Ammon's horn (tissue), 1 donor: ENCODE results near the gene MRAS.
"Not testable (repeated sequence)": the region's sequence is repeated elsewhere in the genome, so short reads cannot be mapped to it uniquely, and the experiment has no call there.

Experiments
- DNase-seq: peaks from one replicate; pipeline ENCODE4 v3.0.0-alpha.2; 2016; ENCODE audit warnings: low spot score

Gene MRAS

GRCh38 chr3:138418601-138419206 is 70.3 kb downstream of the MRAS start:
- DNase-seq = no peak

GRCh38 chr3:138423316-138423715 is 74.9 kb downstream of the MRAS start:
- no peak for DNase-seq

DNA sequence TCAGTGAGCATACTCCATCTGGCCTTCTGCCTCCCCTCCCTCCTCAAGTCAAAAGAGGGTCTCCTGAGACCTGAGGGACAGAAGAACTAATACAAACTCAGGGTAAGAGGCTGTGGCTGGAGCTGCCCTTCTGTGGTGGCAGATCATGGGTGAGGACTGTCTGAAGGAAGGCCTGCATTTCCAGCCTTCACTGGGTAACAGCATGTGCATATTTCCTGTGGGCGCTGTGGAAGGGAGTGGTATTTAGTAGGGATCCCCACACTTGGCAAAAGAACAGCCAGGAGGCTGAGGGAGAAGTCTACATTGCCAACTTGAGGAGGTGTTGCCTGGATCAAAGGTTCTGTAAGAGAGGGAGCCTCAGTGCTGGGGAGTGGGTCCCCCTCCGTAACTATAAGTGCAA is 75.9 kb downstream of the MRAS start:
- DNase-seq = no peak

DNA sequence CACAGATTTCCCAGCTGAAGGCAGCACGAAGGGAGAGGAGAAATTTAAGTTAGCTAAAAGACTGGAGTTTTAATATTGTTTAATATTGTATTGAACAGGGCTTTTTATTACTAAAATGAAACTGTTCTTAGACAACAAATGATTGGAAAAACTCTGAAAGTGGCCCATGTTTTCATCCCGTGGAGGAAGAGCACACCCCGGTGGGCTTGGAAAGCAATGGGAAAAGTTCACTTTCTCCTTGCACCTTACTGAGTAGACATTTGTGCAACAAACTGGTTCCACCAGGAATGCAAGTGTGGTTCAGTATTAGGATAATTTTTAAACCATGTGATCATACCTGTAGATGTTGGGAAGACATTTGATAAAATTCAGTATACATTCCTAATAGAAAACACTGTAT is 77.8 kb downstream of the MRAS start:
- DNase-seq = no peak

DNA sequence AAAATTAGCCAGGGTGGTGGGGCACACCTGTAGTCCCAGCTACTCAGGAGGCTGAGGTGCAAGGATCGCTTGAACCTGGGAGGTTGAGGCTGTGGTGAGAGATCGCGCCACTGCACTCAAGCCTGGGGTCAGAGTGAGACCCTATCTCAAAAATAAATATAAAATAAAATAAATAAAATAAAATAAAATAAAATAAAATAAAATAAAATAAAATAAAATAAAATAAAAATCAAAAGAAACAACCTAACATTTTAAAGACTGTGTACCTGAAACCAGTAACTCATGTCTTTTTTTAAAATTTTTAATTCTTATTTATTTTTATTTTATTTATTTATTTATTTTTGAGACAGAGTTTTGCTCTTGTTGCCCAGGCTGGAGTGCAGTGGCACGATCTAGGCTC is 78.4 kb downstream of the MRAS start:
- not testable (repeated sequence) for DNase-seq

DNA sequence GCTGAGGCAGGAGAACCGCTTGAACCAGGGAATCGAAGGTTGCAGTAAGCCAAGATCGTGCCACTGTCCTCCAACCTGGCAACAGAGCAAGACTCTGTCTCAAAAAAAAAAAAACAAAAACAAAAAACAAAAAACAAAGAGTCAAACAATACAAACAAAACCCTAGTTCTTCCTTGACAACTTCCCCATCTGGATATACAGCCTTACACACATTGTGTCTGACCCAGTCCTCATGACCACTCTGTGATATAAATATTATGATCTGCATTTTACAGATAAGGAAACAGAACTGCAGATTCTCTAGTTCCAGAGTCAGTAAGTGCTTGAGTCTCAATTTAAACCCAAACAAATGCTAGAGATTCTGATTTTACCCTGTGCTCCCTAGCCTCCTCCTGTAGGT is 81.3 kb downstream of the MRAS start:
- no peak for DNase-seq

DNA sequence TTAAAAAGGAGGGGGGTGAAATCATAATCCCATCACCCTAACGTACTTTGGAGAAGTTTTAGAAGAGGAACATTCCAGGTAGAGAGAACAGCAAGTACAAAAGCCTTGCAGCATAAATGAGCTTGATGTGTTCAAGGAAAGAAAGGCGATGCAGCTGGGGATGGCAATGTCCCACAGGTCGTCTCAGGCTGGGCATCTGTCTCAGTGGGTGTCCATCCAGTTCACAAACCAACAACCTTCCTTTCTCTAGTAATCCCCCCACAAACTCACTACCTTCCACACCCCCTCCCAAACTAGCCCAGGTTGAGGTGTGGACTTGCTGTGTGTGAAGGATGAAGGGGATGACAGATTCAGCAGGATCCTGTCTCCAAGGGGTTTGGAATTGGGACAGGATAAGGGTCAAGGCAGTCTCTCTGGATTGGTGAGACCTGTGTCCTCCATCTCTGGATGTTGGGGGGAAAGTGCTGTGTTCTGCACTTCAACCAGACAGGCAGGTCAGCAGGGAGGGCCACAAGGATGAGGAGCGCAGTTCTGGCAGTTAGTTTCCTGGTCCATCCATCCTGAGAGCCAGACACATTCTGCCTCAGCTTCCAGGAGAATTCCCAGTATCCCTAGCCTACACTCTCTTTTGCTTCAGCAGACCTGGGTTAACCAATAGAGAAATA is 84.3 kb downstream of the MRAS start:
- DNase-seq = no peak

DNA sequence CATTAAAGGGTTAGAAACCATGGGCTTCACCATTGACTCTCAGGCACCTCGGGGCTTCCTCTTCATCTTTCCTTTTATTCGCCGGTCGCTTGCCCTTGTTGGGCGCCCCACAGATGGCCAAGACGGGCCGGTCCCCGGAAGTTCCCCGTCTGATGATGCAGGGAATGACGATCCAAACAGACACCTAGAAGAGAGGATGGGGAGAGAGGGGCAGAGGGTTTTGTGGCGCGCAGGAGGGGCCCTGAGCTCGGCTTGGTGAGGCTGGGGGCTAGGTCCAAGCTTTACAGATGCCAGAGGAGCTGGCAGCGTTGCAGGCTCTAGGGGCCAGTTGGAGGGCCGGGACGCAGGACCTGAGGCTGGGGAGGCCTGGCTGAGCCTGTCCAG is 85.5 kb downstream of the MRAS start:
- no peak for DNase-seq

DNA sequence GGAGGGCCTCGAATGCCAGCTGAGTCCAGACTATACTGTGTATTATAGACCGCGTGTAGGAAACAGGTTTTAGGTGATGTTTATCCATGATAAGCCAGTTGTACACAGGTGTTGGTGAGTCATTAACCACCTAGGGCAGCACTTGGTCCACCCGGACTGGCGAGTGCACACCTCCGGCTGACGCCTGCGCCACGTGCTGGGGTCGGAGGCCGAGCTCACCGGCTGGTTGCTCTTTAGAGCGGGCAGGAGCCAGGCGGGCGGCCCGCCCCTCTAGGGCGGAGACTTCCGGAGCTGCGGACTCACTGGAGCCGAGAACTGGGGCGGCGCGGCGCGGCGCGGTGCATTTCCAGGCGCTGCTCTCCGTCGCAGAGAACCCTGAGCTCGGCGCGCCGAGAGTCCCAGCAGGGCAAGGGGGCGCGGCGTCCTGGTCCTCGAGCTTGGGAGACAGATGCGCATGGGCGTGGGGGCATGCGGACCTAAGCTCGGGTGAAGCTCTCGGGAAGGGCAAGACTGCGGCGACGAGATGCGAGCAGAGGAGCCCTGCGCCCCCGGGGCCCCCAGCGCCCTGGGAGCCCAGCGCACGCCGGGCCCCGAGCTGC is 86.0 kb downstream of the MRAS start, which contains the start of gene ESYT3:
Gene ESYT3 (plus strand): TSS at position 341 of the 599 bp plus-strand sequence. CDS start 183 bp downstream, at position 524.
- DNase-seq = peak; percentile 65

GRCh38 chr3:138434875-138435772 is 86.7 kb downstream of the MRAS start:
- no peak for DNase-seq

GRCh38 chr3:138435840-138436239 is 87.5 kb downstream of the MRAS start:
- no peak for DNase-seq

DNA sequence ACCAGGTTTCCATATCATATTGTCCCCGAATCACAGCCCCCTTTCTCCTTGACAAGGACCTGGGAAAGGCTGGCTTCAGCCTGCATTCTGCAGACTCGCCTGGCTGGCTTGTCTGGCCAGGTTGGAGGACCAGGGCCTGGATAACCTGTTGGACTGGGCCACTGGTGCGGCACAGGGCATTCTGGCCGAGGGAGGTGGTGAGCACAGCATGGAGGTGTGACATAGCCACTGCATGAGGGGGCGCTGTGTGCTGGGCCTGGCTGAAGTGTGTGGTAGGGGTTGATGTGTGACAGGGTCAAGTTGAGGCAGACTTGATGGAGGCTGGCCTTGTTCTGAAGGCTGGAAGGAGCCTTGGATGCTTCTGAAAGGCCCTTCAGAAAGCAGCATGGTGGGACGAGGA is 88.9 kb downstream of the MRAS start:
- no peak for DNase-seq

DNA sequence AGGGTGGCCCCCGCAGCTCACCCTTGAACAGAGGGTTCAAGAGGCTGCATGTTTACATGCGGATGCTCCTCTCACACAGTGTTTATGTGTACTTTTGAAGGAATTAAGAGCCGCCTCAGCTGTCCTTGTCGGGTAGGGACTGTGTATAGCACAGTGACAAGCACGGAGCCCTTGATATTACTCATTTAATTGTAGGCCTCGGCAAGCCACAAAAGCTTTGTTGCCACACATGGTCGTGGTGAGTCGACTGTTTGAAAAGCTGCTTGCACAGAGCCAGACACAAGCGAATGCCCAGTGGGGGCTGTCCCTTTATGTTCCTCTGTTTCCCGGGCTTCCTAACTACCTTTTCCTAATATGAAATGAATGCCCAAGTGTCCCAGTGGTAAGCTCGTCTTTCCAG is 90.5 kb downstream of the MRAS start:
- no peak for DNase-seq

DNA sequence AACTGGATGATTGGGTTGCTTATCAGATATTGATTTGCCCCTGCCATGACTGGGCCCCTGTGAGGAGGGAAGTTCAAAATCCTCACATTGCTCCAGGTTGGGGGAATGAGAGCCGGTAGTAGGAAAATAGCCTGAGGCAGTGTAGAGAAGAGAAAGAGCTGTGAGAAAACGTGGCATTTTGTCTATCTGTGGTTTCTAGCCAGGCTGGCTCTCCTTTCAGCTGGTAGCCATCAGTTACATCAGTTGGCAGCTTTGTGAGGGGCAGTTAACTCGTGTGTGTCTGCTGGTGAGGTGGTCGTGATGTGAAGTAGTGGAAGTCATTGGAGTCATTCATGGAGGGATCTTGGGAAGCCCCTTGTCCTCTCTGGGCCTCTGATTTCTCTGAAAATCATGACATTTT is 91.3 kb downstream of the MRAS start:
- no peak for DNase-seq

DNA sequence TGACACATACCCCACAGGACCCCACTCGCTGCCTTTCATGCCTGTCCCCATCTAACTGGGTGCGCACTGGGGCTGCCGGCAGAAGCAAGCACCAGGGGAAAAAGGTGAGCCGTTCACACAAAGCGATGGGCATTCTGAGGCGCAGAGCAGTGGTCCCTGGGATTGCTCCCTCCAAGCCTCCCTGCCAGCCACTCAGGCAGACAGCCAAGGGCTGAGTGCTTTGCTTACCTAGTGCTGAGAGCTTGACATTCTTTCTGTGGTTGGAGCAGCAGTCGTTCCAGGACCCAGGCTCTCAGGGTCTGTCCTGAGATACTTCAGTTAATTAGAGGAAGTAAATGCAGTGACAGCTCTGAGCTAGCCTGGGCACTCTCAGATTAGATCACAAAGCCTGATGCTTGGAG is 91.7 kb downstream of the MRAS start:
- DNase-seq = no peak

DNA sequence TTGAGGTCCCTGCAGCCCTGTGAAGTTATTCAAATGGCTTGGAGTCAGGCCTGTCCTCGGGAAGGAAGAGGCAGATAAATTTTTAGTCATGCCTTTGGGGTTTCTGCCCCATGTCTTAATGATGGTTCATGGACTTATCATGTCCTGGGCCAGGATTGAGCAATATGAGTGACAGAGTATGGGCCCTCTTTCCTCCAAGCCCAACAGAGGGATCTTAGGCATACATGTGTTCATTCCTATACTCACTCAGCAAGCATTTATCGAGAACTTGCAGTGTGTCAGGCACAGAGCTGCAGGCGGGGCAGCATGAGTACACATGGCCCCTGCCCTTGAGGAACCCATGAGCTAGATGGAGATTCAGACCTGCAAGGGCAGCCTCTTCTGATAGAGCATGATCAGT is 92.2 kb downstream of the MRAS start:
- no peak for DNase-seq

- no peak for DNase-seq
Observed at GRCh38 chr3:138441256-138441655, 92.9 kb downstream of the MRAS start.

DNA sequence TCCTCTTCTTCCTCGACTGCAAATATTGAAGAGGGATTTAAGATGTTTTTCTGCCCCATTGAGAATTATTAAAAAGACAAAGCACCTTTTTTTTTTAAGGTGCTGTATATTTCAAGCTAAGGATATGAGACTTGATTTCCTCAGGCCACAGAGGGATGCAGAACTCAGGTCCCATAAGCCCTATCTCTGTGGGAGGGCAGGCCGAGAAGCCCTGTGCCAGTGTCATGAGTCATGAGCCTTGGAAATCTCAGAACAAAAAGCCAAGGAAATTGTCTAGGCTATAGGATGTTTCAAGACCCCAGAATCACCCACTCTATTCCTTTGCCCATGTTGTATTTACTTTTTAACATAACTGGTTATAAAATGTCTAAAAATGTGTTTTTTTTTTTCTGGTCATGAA is 93.4 kb downstream of the MRAS start:
- DNase-seq = no peak

DNA sequence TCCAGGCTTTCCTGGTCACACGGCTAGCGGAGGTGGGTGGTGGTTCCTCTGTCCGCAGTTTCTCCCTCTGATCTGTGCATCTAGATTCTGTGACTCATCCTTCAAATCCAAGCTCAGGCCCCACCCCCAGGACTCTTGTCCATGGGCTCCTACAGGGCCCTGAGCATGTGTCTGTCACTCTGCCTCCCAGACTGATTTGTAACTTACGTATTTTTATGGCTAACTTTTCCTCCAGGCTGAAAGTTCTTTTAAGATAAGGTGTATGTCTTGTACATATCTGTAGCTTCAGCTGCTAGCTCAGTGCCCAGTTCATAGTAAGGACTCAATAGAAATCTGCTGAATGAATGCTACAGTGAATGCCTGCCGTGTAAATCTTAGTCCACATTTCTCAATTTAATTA is 94.1 kb downstream of the MRAS start:
- DNase-seq = no peak

GRCh38 chr3:138443091-138443490 is 94.7 kb downstream of the MRAS start:
- DNase-seq = no peak

DNA sequence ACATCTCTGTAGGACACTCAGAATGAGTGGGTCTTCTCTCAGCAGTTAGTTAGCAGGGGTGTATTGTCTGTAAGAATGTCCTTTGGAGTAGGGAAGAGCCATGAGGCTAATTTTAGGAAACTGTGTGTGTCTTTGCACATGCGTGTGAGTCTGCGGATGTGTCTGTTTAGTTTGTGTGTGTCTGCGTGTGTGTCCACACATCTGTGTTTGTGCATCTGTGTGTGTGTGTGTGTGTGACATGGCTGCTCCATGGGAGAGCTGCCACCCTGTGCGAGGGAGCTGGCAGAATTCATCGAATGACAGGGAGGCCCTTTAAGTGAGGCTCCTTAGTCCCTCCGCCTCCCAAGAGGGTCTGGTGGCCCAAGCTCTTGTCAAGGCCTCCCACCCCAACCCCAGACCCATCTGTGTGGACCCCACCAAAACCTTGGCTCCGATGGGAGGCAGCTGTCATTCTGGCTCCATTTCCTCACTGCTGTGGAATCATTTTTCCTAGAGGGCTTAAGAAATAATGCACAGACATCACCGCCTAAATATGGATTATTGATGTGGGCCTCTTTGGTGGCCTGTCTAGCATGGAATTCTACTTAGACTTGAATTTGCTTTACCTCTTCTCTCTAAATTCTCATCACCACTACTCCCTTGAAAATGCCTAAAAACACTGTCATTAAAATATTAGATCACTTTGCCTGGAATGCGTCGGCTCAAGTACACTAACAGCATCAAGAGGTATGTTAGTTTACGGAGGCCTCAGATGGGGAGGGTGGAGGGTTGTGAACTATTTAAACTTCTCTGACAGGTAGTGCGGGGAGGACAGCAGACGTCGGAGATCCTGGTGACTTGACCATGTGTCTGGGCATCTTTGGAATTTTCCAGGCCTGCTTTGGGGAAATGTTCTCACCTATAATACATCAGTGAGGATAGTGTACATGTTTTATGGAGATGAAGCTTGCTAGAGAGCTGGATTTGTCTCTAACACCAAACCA is 95.4 kb downstream of the MRAS start:
- no peak for DNase-seq
